ENCODE results near the gene ARHGAP10. TPM values are rescaled to one million over a fixed set of nuclear protein-coding genes. Genes with fewer than 3 reads are reported as not detected.
"Not testable (repeated sequence)": the region's sequence is repeated elsewhere in the genome, so short reads cannot be mapped to it uniquely, and the experiment has no call there.

Gene ARHGAP10
- total RNA-seq, 1 experiment from 2014 or later: 6.1 TPM

DNA sequence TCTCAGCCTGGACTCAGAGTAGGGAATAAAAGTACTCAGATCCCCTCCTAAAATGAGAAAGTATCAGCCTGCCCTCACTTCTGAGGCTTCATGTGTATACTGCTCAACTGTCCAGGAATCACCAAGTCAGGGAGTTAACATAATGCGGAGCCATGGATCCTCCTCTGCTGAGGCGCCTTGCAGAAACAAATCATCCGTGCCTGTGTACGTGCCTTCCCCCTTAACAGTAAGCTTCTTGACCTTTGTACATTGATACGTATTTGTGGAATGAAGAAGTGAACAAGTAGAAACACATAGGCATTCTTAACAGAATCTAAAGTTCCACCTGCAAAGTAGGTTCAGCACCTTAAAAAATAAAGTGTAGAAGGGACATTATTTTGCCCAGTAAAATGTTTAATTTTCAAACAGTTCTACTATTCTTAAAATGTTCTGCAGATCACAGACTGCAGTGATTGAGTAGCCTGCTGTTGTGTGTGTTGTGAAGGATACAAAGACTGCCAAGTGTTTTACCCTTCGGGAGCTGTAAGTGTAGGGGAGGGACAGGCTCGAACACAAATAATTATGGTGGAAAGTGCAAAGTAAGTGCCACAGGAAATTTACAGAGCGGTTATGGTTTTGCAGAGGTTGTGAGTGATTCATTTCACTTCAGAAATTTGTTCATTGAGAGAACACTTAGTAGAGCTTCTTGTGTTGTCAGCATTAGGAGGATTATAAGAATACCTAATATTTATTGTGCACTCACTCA lies 61.9 kb downstream of the ARHGAP10 start:
- H3K27me3 Mint-ChIP-seq (ENCODE audit: unreplicated experiment): no peaks in the 10 kb centered on the region
- peak overlapping the region; percentile 39 for H3K4me3 Mint-ChIP-seq (ENCODE audit: low read depth, unreplicated experiment)

GRCh38 chr4:147794314-147794680 lies 62.4 kb downstream of the ARHGAP10 start:
- peak overlapping the region; percentile 39 for H3K4me3 Mint-ChIP-seq (ENCODE audit: low read depth, unreplicated experiment)
- no TSS peak for BruUV-seq (replicated peaks)
- peak overlapping the region; percentile 89 for H3K27ac Mint-ChIP-seq (ENCODE audit: unreplicated experiment)
- H3K36me3 Mint-ChIP-seq (ENCODE audit: insufficient read depth, unreplicated experiment): peaks cover 6% of the 10 kb centered on the region
- H3K27me3 Mint-ChIP-seq (ENCODE audit: unreplicated experiment): no peaks in the 10 kb centered on the region
- H3K9me3 Mint-ChIP-seq (ENCODE audit: low read depth, unreplicated experiment): no peaks in the 10 kb centered on the region
- CTCF ChIA-PET: interaction anchor here (0.5 kb wide), 1 partner anchor 495 kb away, joined by 4 read pairs; no protein-coding TSS in a partner anchor
- intact Hi-C loops (cut with micrococcal nuclease; ENCODE audit: unreplicated experiment): loop anchor here (5.0 kb wide), 2 partner anchors 38 to 62 kb away; partner anchors contain the start of gene ARHGAP10
- TF ChIP-seq, protein P1, sequence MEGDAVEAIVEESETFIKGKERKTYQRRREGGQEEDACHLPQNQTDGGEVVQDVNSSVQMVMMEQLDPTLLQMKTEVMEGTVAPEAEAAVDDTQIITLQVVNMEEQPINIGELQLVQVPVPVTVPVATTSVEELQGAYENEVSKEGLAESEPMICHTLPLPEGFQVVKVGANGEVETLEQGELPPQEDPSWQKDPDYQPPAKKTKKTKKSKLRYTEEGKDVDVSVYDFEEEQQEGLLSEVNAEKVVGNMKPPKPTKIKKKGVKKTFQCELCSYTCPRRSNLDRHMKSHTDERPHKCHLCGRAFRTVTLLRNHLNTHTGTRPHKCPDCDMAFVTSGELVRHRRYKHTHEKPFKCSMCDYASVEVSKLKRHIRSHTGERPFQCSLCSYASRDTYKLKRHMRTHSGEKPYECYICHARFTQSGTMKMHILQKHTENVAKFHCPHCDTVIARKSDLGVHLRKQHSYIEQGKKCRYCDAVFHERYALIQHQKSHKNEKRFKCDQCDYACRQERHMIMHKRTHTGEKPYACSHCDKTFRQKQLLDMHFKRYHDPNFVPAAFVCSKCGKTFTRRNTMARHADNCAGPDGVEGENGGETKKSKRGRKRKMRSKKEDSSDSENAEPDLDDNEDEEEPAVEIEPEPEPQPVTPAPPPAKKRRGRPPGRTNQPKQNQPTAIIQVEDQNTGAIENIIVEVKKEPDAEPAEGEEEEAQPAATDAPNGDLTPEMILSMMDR (IDR thresholded peaks at IDR 0.05; ENCODE audit: unreplicated experiment): no peak
- peaks cover 24% of the 10 kb centered on the region for H3K4me1 Mint-ChIP-seq (ENCODE audit: low read depth, unreplicated experiment)
- DNase-seq: no peak

More for the DNA sequence above, 61.9 kb downstream of the ARHGAP10 start:
- Mint-ChIP-seq H3K36me3 (ENCODE audit: insufficient read depth, unreplicated experiment) (peaks cover 6% of the 10 kb centered on the region), H3K9me3 (ENCODE audit: low read depth, unreplicated experiment) (no peaks in the 10 kb centered on the region), H3K4me1 (ENCODE audit: low read depth, unreplicated experiment) (peaks cover 24% of the 10 kb centered on the region), H3K27ac (ENCODE audit: unreplicated experiment) (peak overlapping the region; percentile 89)
- DNase-seq: no peak
- CTCF ChIA-PET: interaction anchor here (0.5 kb wide), 1 partner anchor 88 kb away, joined by 3 read pairs; no protein-coding TSS in a partner anchor
- intact Hi-C loops (cut with micrococcal nuclease; ENCODE audit: unreplicated experiment): loop anchor here (5.0 kb wide), 2 partner anchors 39 to 61 kb away; partner anchors contain the start of gene ARHGAP10
- TF ChIP-seq, protein P1 (IDR thresholded peaks at IDR 0.05; ENCODE audit: unreplicated experiment): no peak
- no TSS peak for BruUV-seq (replicated peaks)

- Mint-ChIP-seq H3K4me3 (ENCODE audit: low read depth, unreplicated experiment) (no peak overlapping the region), H3K27ac (ENCODE audit: unreplicated experiment) (no peak overlapping the region), H3K36me3 (ENCODE audit: insufficient read depth, unreplicated experiment) (peaks cover 6% of the 10 kb centered on the region), H3K4me1 (ENCODE audit: low read depth, unreplicated experiment) (peaks cover 24% of the 10 kb centered on the region), H3K9me3 (ENCODE audit: low read depth, unreplicated experiment) (no peaks in the 10 kb centered on the region), H3K27me3 (ENCODE audit: unreplicated experiment) (no peaks in the 10 kb centered on the region)
- intact Hi-C loops (cut with micrococcal nuclease; ENCODE audit: unreplicated experiment): loop anchor here (5.0 kb wide), 2 partner anchors 37 to 63 kb away; partner anchors contain the start of gene ARHGAP10
- TF ChIP-seq, protein P1 (IDR thresholded peaks at IDR 0.05; ENCODE audit: unreplicated experiment): no peak
- DNase-seq: no peak
- CTCF ChIA-PET: interaction anchor here (0.5 kb wide), 1 partner anchor 494 kb away, joined by 4 read pairs; no protein-coding TSS in a partner anchor
- no TSS peak for BruUV-seq (replicated peaks)
These were observed 63.0 kb downstream of the ARHGAP10 start for GRCh38 chr4:147794787-147795413.

- BruUV-seq (replicated peaks); H3K27ac Mint-ChIP-seq (ENCODE audit: unreplicated experiment); intact Hi-C loops (cut with micrococcal nuclease; ENCODE audit: unreplicated experiment); CTCF ChIA-PET; H3K4me1 Mint-ChIP-seq (ENCODE audit: low read depth, unreplicated experiment); H3K27me3 Mint-ChIP-seq (ENCODE audit: unreplicated experiment); H3K9me3 Mint-ChIP-seq (ENCODE audit: low read depth, unreplicated experiment); DNase-seq; H3K36me3 Mint-ChIP-seq (ENCODE audit: insufficient read depth, unreplicated experiment); H3K4me3 Mint-ChIP-seq (ENCODE audit: low read depth, unreplicated experiment): not testable (repeated sequence)
These were observed 67.2 kb downstream of the ARHGAP10 start for GRCh38 chr4:147799057-147799456.

Measured in Calu3 (cell line).